GM18499 (cell line): Measurements from ENCODE around the gene CLK4.
"Not testable (repeated sequence)": the region's sequence is repeated elsewhere in the genome, so short reads cannot be mapped to it uniquely, and the experiment has no call there.

Experiments used
- ATAC-seq: cut with Tn5 transposase; IDR thresholded peaks from one replicate; pipeline ENCODE4 v1.9.1; 2021; ENCODE audit warnings: moderate number of reproducible peaks; ENCODE audit not compliant: insufficient read depth, unreplicated experiment

Gene CLK4

DNA sequence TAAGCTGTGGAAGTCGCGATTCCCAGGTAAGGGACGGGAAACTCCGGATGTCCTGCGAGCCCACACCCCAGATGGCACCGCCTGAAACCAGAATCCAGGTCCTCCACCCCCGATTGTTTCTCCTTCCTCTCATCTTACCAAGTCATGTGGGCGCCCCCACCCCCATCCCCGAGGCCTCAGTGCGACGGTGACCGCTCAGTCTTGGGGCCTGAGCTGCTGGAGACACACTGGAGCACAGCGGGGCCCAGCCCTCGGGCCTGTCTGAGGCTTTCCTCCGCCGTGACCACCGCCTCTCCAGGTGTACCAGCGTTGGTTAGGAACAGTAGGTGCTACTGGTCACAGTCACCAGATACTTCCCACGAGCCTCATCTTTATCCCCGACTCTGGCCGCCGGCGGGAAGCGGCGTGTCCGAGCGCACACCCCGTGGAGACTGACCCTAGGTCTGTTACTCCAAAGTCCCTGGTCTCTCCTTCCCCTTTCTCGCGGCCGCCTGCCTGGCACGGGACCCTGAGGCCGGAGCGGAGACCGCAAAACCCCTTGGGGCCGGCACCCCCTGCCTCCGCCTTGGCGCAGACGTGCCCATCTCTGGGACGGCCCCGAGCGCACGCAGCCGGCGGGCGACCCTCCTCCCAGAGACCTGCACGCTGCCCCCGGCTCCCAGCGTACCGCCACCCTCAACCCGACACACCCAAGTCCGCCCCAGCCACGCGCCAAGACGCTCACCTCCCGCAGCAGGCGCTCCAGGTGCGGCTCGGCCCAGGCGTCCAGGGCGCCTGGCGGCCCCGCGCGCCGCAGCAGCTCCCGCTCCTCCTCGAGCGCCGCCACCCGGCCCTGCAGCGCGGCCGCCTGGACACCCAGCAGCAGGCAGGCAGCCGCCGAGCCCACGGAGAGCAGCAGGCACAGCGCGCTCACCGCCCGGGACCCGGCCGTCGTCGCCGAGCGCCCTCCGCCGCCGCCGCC lies 37.4 kb downstream of the CLK4 start:
- no peak for ATAC-seq

GRCh38 chr5:178588769-178589168 lies 38.1 kb downstream of the CLK4 start:
- no peak for ATAC-seq

- ATAC-seq = no peak
Measured at GRCh38 chr5:178587763-178588611, 38.9 kb downstream of the CLK4 start.

DNA sequence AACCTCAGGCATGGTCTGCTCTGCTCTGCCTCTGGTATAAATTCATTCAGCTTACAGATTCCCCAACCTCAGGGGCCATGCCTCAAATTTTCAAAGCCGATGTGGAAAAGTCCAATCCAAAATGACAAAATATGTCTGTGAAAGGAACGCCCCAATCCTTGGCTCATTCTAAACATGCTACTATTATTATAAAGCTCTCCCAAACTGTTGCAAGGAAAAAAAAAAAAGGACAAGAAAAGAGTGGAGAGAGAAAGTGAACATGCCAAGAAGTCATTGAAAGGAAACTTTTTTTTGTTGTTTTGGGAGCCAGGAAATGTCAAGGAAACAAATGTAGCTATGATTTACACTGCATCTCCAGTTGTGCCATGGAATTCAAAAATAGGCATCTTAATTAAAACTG lies 40.5 kb downstream of the CLK4 start:
- ATAC-seq = no peak

GRCh38 chr5:178585421-178585820 lies 41.4 kb downstream of the CLK4 start:
- ATAC-seq = not testable (repeated sequence)

GRCh38 chr5:178583279-178583678 lies 43.6 kb downstream of the CLK4 start:
- ATAC-seq = no peak

DNA sequence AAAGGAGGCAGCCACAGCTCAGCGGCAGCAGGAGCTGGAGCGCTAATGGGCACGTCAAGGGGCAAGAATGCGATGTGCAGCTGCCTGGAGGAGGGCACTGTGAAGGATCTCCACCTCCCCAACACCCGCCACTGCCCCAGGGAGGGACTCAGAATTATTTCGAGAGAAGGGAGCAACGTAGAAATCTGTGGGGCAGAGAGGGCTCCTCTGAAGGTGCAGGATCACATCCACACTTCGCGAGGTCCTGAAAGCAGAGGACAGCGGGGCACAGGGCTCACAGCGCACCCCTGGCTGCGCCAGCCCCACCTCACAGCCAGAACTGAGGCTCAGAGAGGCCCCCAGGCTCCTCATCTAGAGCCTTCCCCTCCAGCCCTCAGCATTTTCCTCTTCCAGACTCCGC lies 44.6 kb downstream of the CLK4 start:
- ATAC-seq = no peak

- ATAC-seq = no peak
Measured at GRCh38 chr5:178581621-178582020, 45.2 kb downstream of the CLK4 start.

DNA sequence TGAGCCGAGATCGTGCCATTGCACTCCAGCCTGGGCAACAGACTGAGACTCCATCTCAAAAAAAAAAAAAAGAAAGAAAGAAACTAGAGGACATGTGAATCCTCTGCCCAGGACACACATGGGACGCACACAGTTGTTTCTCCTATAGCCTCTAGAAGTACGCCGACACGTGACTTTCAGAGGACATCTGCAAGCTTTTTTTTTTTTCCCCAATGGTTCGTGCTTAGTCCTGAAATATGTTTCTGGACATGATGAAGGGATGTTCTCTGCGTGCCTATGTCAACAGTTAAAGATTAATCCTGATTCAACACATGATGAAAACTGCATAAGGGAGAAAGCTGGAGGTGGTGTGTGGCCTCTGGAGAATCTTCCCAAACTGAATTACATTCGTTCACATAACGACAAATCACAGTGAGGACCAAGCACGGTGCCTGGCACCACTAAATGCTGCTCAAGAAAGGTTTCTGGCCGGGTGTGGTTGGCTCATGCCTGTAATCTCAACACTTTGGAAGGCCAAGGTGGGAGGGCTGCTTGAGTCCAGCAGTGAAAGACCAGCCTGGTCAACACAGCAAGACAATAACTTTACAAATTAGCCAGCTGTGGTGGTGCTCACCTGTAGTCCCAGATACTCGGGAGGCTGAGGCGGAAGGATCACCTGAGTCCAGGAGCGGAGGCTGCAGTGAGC lies 46.4 kb downstream of the CLK4 start:
- ATAC-seq = no peak

- ATAC-seq = no peak
Measured at GRCh38 chr5:178577944-178578343, 48.9 kb downstream of the CLK4 start.

DNA sequence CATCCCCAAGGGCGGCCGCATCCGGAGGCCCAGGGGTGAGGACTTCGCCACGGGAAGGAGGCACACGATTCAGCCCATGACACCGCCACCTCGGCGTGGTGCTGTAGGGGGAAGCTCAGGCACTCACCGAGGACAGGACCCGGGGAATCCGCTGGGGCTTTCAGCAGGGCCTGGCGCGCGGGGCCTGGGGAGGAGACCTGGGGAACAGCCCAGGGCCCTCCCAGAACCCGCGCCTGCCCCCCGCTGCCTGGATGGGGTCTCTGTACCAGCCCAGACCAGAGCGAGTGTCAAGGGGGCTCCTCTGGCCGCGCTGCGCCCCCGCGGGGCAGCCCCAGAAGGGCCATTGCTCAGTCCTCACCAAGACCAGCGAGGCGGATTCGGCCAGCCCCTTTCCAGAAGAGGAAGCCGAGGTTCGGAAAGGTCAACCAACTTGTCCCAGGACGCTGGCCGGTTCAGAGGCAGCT lies 49.4 kb downstream of the CLK4 start:
- no peak for ATAC-seq

GRCh38 chr5:178576591-178577351 lies 50.1 kb downstream of the CLK4 start:
- ATAC-seq = no peak

- ATAC-seq = no peak
Measured at GRCh38 chr5:178573216-178573615, 53.6 kb downstream of the CLK4 start.

- no peak for ATAC-seq
Measured at GRCh38 chr5:178572617-178573016, 54.2 kb downstream of the CLK4 start.

GRCh38 chr5:178569485-178569884 lies 57.4 kb downstream of the CLK4 start:
- no peak for ATAC-seq

DNA sequence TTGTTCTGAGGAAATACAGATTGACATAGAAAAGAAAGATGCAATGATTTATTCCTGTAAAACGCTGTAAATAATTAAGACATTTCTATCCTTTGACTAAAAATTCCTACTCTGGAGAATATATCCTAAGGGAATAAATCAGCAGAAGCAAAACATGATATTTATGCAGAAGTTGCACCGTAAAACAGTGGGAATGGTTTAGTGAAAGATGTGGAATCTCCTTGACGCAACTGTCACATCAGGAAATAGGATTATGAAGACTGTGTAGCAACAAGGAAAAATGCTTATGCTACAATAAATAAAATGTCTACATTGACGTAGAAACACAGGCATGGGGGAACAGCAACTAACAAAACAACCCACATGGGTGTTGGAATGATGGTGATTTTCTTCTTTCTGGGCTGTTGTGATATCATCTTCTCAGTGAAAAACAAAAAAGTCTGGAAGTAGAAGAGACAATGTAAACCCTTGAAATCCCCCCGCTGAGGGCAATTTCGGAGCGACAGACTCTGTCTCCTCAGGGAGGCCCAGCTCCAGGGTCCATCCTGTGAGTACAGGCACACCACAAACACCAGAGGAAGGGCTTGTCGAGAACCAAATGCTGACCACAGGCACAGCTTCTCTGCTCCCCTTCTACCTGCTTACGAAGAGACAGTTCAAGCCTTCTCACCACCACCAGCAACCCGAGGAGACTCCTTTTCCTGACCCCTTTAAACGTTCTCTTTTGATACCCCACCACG lies 61.9 kb downstream of the CLK4 start:
- no peak for ATAC-seq

GRCh38 chr5:178564397-178564796 lies 62.5 kb downstream of the CLK4 start:
- ATAC-seq = no peak

- no peak for ATAC-seq
Measured at GRCh38 chr5:178563621-178564020, 63.2 kb downstream of the CLK4 start.

- no peak for ATAC-seq
Measured at GRCh38 chr5:178561746-178562264, 65.0 kb downstream of the CLK4 start.
